ENCODE data around the gene CLDN22.

GRCh38 chr4:183286590-183287308, 33.3 kb downstream of the CLDN22 start:
- no peak for TF ChIP-seq POLR2A (IDR thresholded peaks at IDR 0.05; ENCODE audit: low read depth, low read length)
- TF ChIP-seq POLR2AphosphoS5 (IDR thresholded peaks at IDR 0.05; ENCODE audit: low read depth, low read length), result no peak
- no peak for TF ChIP-seq TAF1 (IDR thresholded peaks at IDR 0.05; ENCODE audit: low read depth, low read length)
- TF ChIP-seq SPI1 (IDR thresholded peaks at IDR 0.05; ENCODE audit: low read depth, low read length), result no peak
